H54 (cell line): ENCODE data around the gene KIAA0040.

Experiments used
- DNase-seq: peaks from one replicate; pipeline ENCODE4 v3.0.0; 2011; ENCODE audit warnings: low spot score, mixed read lengths; ENCODE audit not compliant: insufficient read length
- FAIRE-seq: peaks from 3 replicates; lab custom pipeline; 2011; peaks lifted over from hg19 to GRCh38; lab: Jason Lieb, UNC
- POLR2A ChIP-seq: IDR thresholded peaks from 2 replicates; pipeline ENCODE4 v1.6.1; 2011; ENCODE audit warnings: low read depth, mild to moderate bottlenecking, low read length

KIAA0040 gene

DNA sequence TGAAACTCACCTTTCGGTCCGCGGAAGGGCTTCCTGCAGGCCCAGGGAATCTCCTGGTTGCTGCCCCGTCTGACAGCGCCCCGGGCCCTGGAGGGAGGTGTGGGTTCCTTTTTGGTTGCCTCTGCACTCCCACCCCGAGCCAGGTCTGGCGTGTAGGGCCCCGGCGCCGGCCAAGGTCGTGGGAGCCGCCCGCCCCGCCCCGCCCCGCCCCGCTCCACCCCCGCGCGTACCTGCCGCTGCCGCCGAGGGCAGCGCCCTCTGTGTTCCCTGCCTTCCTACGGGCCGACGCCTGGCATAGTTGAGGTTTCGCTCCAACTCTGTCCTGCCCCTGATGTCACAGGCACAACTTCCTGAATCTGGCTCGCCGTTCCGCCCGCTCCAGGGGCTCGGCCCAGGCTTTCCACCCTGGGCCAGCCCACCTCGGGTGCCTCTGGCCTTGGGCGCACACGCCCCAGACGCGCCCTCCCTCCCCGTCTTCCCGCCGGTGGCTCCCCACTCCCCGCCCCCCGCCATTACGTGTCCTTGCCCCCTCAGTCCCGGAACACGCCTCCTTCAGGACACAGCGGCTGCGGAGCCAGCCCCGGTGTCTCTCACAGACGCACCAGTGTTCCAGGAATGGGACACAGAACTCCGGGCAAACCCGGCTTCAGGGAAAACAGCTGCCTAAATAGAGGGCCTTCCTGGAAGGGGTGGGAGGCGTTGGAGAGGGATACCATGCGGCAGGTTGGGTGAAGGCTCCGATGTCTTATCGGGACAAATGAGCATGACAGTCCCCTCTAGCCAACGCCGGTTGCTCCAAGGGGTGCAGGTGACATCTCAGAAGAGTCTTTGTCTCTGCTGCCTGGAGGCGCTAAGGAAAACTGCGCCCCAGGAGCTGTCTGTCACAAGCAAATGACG is at the start of gene KIAA0040:
TSS of gene KIAA0040 (minus strand) at position 147 of the 897 bp plus-strand sequence. CDS start 31,763 bp downstream, outside the sequence.
- TF ChIP-seq POLR2A = no peak
- DNase-seq (no peak), FAIRE-seq (no peak)

DNA sequence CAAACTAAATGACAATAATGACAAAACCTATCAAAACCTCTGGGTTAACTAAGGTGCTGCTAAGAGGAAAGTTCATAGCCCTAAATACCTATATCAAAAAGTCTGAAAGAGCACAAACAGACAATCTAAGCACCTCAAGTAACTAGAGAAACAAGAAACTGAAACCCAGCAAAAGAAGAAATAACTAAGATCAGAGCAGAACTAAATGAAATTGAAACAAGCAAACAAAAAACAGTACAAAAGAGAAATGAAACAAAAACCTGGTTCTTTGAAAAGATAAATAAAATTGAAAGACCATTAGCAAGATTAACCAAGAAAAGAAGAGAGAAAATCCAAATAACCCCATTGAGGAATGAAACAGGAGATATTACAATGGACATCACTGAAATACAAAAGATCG is 44.8 kb upstream of the KIAA0040 start:
- DNase-seq (no peak), FAIRE-seq (no peak)
- TF ChIP-seq POLR2A = no peak

DNA sequence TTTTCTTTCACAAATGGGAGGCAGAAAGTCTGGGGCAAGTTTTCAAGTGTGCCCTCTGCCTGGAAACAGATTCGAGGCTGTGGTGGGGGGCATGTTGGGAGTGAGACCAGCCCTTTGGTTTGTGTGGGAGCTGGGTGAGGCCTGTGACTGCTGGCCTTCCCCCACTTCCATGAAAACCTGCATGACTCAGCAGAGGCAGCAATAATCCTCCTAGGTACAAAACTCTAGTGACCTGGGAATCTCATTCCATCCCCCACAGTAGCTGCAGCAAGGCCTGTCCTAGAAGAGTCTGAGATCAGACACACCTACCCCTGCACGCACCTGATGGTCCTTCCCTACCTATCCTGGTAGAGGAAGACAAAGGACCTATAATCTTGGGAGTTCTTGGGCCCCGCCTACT is 42.1 kb upstream of the KIAA0040 start:
- DNase-seq = no peak
- no peak for TF ChIP-seq POLR2A
- no peak for FAIRE-seq

DNA sequence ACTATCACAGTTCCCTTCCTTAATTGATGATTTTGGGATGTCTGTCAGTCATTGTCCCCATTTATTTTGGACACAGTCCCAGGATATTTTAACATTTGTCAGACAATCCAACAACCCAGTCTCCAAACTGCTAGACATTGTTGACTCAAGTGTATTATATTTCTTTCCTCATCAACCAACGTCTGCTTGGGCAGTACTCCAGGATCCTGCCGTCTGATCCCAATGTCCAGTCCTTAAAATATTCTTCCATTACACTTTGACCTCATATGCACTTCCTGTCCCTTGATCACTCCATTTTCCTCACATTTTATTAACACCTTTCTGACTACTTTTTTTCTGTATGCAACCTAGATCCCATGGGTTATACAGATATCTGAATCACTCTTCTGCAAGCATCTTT is 39.8 kb upstream of the KIAA0040 start:
- FAIRE-seq = no peak
- no peak for DNase-seq
- no peak for TF ChIP-seq POLR2A

DNA sequence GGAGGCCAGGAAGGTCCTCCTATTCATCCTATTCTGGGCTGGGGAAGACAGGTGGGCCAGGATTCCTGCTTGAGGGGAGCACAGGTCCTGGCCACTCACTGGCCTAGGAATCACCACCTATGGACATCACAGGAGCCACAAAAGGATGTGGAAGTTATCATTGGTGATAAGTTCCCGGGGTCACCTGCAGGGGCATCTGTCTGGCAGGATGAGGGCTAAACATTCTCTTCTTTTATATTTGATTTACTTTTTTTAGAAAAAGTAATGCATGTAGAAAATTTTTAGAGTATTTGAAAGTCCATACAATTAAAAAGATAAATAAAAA is 33.2 kb upstream of the KIAA0040 start:
- TF ChIP-seq POLR2A = no peak
- FAIRE-seq (no peak), DNase-seq (no peak)

DNA sequence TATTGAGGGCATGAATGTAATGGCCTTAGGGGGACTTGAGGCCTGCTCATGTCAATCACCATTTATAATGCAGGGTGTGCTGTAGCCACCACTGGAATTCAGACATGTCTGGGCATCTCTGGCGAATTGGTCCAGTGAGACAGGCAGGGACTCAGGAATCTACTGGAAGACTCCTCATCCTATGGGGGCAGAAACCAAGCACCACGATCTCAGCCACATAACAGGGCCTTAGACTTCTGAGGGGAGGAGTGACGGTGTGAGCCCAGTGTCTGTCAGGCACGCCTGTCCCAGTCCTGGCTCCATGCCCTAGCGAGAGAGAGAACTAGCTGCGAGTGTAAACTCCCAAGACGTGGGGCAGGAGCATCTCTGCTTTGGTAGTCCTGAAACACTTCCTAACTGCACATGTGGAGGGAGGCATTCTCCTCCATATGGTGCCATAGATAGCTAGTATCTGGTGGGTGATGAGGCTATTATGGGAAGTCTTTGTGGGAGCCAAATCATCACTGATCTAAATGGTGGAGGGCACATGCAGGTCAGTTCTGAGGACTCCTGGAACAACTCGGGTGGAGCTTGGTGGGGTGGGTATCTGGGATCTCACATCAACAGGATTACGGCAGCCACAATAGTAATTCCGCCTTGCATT is 29.8 kb upstream of the KIAA0040 start:
- no peak for FAIRE-seq
- DNase-seq = no peak
- TF ChIP-seq POLR2A = no peak

DNA sequence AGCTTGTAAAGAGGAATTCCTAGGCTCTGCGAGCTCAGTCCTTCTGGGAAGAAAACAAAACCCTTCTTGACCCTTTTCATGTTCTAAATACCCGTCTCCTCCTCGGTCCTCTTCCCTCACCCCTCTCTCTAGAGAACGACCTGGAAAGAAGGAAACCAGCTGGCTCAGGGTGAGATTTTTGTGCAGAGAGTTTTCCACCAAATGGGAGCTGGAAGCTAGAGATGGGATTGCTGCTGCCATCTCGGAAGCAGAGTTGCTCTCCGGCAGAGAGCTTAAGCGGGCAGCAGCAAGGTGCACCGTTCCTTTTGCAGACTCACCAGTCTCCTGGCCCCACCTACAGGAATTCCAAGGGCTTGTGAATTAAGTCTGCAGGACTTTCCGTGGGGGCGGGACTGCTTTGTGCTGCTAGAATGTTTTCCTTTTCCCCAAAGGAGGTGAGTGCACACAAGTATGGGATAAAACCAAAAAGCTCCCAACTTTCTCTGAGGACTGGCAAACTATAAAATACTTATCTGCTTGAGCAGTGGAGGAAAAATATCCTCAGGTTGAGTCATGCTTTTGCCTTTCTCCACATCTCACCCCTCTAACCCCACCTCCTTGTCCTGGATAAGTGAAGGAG is 29.1 kb upstream of the KIAA0040 start:
- FAIRE-seq (no peak), DNase-seq (no peak)
- TF ChIP-seq POLR2A = no peak

DNA sequence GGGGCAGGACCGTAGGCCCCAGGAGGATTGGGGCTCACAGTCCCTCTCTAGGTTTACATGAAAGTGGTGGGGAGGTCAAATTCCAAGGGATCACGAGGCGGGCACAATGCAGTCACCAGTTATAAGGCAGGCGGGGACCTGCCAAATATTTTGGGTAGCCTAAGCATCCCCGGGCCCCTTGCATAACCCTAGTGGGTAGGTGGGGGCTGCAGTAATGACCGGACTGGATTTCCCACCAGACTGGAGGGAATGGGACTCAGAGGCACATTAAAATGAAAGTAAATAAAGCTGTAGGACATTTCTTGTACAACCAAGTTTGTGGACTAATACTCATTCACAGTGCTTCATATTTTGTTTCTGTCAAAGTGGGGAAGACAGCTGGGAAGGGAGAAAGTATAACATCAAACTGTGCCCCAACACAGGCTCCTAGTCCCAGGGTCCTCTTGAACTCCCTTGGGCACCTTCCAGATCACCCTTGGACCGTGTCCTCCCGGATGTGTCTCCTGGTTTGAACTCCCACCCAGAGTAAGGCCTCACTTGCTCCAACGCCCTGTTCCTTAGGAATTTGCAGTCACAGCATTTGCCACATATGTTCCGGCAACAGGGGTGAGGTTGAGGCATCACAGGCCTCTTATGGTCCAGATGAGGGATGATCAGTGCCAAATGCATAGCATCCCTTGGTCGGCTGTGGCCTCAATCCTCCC is 28.4 kb upstream of the KIAA0040 start:
- TF ChIP-seq POLR2A = no peak
- DNase-seq (no peak), FAIRE-seq (no peak)

DNA sequence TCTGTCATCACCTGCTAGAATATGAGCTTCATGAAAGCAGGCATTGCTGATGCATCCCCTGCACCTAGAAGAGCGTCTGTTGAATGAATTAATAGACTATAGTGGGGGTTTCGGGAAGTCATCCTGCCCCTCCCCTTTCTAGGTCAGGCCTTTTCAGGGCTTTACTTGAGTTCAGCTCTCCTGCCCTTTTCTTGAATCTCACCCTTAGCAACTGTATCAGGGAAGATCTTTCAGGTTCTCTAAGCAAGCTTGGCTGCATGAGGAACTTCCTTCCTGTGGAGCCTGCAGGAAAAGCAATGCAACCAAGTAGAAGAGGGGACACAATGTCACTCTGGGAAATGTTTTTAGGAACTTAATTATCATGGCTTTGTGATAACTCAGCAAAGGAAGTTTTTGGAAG is 27.2 kb upstream of the KIAA0040 start:
- no peak for FAIRE-seq
- DNase-seq = no peak
- no peak for TF ChIP-seq POLR2A

DNA sequence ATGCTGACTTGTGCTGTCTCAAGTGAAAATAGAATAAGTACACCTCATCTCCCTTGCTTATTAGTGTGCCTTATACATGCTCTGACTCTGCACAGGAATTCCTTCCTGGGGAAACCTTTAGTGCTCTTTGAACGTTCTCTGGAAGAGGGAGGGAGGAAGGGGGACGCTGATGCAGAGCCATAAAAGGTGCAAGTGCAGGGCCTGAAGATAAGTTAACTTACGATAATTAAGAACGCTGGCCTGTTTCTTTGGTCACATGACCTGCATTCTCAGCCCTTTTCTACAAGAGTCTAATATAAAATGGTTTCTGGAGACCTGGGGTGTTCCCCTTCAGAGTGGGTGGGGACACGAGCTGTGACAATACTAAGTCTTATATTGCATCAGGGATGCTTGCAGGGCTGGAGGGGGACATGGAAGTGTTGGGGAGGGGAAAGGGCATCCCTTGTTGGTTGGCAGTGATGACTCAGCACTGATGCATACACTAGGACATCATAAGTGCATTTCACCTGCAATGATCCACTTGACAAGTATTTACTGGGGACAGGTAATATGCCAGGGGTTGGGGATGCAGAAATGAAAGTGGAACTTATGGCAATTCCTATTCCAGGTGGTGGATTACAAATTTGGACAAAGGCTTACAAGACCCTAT is 26.3 kb upstream of the KIAA0040 start:
- DNase-seq (no peak), FAIRE-seq (no peak)
- TF ChIP-seq POLR2A = no peak

DNA sequence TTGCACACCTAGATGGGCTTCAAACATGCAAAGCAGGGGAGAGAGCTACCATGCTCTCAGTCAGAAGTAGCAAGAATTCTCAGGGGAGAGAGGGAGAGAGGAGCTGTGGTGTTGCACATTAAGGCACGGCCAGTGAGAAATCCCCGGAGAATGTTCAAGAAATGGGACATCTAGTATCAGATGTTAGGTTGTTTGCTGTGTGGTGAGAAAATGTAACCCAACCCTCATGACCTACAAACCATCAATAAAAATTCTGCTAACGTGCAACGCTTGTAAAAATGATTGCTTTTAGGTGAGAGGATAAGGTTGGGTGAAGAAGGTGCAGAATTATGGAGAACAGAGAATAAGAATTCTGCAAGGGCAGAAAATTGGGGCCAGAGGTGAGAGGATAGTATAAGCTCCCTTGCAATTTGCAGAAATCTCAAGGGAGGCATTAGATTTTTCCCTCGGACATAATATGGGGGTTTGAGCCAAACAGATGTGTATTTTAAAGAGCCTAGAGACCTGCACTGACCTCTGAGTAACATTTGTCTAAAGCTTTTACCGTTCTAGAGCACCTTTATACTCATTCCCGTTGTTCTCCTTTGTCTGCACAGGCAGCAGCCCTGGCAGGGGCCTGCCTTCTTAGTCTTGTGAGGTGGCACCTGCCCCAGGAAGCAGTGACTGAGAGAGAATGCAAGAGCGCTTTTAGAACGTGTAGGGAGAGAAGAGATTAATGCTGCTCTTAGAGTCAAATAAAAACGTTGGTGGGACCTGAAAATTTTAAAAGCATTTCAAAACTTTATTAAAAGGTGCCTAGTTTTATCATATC is 25.4 kb upstream of the KIAA0040 start:
- TF ChIP-seq POLR2A = no peak
- DNase-seq (no peak), FAIRE-seq (no peak)

DNA sequence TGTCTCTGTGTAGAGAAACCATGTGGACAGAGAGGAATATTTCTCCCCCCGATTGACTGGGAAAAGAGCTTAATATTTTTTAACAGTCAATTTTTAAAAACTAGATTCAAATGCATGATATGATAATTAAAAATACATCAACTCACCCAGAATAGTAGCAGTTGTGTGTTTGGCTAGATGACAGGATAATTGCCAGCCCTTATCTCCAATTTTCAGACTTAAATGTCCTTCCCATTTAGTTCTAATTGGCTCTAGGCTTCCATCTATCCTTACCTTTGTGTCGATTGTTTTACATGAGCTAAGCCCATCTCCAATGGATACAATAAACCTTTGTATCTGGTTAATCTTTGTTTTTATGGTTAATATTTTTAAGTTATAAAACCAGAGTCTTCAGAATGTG is 23.9 kb upstream of the KIAA0040 start:
- TF ChIP-seq POLR2A = no peak
- FAIRE-seq = no peak
- no peak for DNase-seq

DNA sequence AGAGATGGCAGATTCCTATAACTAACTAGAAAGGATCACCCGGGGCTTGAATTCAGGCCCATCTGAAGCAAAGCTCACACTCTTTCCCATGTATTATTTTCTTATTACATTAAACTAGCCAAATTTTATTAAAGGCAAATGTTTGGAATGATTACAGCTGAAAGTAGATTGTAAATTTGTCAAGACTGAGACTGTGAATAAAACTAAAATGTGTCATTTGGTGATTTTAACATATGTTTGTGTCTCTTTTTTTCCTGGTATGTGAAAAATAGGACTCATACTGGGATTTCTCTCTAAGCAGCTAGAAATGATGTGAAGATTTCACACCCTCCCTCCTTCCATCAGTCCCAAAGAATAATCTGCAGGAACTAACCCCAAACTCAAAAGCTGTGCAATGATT is 19.1 kb upstream of the KIAA0040 start:
- TF ChIP-seq POLR2A = no peak
- FAIRE-seq (no peak), DNase-seq (no peak)

DNA sequence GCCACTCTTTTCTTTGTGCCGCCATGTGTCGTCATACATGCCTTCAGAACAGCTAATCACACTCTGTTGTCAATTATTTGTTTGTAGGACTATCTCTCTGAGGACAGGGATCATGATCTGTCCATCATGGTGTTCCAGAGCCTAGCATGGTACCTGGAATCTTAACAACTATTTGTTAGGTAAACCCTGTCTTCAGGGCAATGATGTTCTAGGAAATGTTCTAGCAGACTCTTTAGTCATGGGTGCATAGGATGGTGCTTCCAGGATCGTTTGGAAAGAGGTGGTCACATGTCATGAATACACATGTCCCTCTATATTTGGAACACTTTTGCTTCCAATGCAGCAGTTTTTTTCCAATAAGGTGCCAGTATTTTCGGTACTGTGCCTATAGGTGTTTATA is 18.2 kb upstream of the KIAA0040 start:
- no peak for TF ChIP-seq POLR2A

More for the DNA sequence above, 18.2 kb upstream of the KIAA0040 start:
- FAIRE-seq (no peak), DNase-seq (no peak)
